IPS DF 6.9 (cell line): Measurements from ENCODE around the gene GCFC2.

Experiments used
- DNase-seq: peaks from one replicate; pipeline ENCODE4 v3.0.0-alpha.2; 2013; ENCODE audit warnings: low read depth, low spot score
- H3K27ac ChIP-seq: one replicate; pipeline ENCODE4 v1.5.1; 2013; ENCODE audit warnings: low read length, control low read depth
- H3K27me3 ChIP-seq: 2 replicates; pipeline ENCODE4 v1.6.1; 2013; ENCODE audit warnings: mild to moderate bottlenecking, low read length; ENCODE audit not compliant: control insufficient read depth, insufficient read depth
- H3K36me3 ChIP-seq: 2 replicates; pipeline ENCODE4 v1.6.1; 2013; ENCODE audit warnings: low read length; ENCODE audit not compliant: control insufficient read depth, insufficient read depth
- H3K4me1 ChIP-seq: 2 replicates; pipeline ENCODE4 v1.6.1; 2013; ENCODE audit warnings: low read length; ENCODE audit not compliant: control insufficient read depth, insufficient read depth
- H3K4me3 ChIP-seq: 2 replicates; pipeline ENCODE4 v1.5.1; 2013; ENCODE audit warnings: mild to moderate bottlenecking, low read length
- H3K9me3 ChIP-seq: 2 replicates; pipeline ENCODE4 v1.6.1; 2013; ENCODE audit warnings: low read length, inconsistent platforms; ENCODE audit not compliant: control insufficient read depth, insufficient read depth
- WGBS: extraction: QIAGEN DNeasy Blood & Tissue Kit; methylation state at CpG from one replicate; pipeline ENCODE4 v1.1.7; 2013; ENCODE audit warnings: mixed read lengths, missing lambda C conversion rate; ENCODE audit not compliant: insufficient read length, insufficient coverage; 5-methylcytosine and 5-hydroxymethylcytosine counted together

GCFC2 gene

DNA sequence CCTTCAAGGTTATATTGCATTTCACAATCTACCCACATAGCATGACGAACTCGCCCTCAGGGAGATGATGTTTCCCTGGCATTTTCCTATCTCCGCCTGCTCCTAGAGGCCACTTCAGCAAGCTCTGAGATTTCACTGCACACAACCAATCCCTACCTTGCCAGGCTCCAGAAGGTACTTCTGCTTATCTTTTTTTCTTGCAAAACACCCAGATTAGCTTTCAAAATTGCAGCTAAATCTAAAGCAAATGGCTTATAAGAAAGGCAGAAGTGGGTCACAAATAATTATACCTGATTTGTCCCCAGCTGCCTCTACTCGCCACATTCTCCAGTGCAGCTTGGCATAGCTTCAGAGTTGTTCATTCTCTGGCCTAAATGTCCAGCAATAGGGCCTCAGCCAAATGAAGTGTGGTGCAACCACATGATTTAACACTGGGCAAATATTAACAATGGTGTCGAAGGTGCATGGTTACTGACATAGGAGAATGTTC, 96.5 kb downstream of the GCFC2 start:
- no peaks in the 10 kb centered on the region for H3K4me1 ChIP-seq

DNA sequence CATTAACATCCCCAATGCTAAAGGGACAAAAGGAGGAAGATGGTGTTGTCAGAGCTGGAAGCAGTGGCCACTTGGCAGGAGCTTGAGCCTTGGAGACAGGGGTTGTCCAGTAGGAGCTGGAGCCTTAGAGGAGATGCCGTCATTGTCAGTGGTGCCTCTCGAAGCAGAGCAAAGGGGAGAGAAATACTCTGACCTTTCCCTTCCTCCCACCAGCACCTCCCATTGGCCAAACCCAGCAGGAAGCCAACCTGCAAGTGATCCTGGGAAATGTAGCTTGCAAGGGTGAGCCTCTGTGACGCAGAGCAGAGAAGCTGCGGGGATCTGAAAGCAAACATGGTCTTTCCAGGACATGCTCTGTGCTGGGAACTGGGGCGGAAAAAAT, 97.9 kb downstream of the GCFC2 start:
- no peaks in the 10 kb centered on the region for H3K4me1 ChIP-seq
- H3K27ac ChIP-seq, result no peak overlapping the region
- H3K4me3 ChIP-seq, result no peak overlapping the region
- WGBS, result no CpG with 5 or more reads among the region's 5 CpGs
- no peak for DNase-seq
- no peaks in the 10 kb centered on the region for H3K27me3 ChIP-seq
- H3K36me3 ChIP-seq, result no peaks in the 10 kb centered on the region
- H3K9me3 ChIP-seq, result no peaks in the 10 kb centered on the region

More for the DNA sequence above, 96.5 kb downstream of the GCFC2 start:
- WGBS, result no CpG with 5 or more reads among the region's 5 CpGs
- DNase-seq, result no peak
- Histone ChIP-seq H3K36me3 (no peaks in the 10 kb centered on the region), H3K9me3 (no peaks in the 10 kb centered on the region), H3K27ac (no peak overlapping the region), H3K27me3 (no peaks in the 10 kb centered on the region), H3K4me3 (no peak overlapping the region)
